HepG2 (cell line): Measurements from ENCODE around the gene VSIR. TPM values are rescaled to one million over a fixed set of nuclear protein-coding genes. Genes with fewer than 3 reads are reported as not detected.

ENCODE experiments used
- ATAC-seq: fragments of 200-7000 bp; cut with Tn5 transposase; 3 replicates; pipeline ENCODE4 v1.9.1; 2020; ENCODE audit warnings: mild to moderate bottlenecking, moderate library complexity
- BruUV-seq: library from RNA; stranded (reverse); fragments of 400-500 nt; replicated peaks from 2 replicates; lab custom pipeline; 2021; lab: Mats Ljungman, UMichigan
- CTCF ChIA-PET: fragments of 300-600 bp; formaldehyde crosslinking; extraction: SDS; loops from one replicate; lab custom pipeline; 2021; ENCODE audit warnings: low total read pairs, inconsistent platforms, low intra/inter-chr PET ratio; lab: Yijun Ruan, JAX
- POLR2A ChIA-PET: fragments of 350-600 bp; sonication (Branson Sonifier 250); formaldehyde crosslinking; loops from one replicate; lab custom pipeline; 2020; ENCODE audit warnings: antibody characterized with exemption, inconsistent platforms; lab: Yijun Ruan, JAX
- DNase-seq: peaks from one replicate; pipeline ENCODE4 v3.0.0-alpha.2; 2015; ENCODE audit warnings: low spot score
- FAIRE-seq: peaks from 3 replicates; lab custom pipeline; 2011; peaks lifted over from hg19 to GRCh38; lab: Jason Lieb, UNC
- H2AFZ ChIP-seq: one replicate; pipeline ENCODE4 v1.6.1; 2011; ENCODE audit warnings: low read length, inconsistent platforms
- H3K27ac ChIP-seq: fragments of 300-600 bp; 3 replicates; pipeline ENCODE4 v1.8.0; 2011; ENCODE audit warnings: mixed run types, mild to moderate bottlenecking, mixed read lengths, low read length, inconsistent platforms; ENCODE audit not compliant: insufficient read depth; ENCODE audit errors: extremely low read length
- H3K27me3 ChIP-seq, 2 experiments: fragments of 200-600 bp in 1 of 2; 2 replicates in 1 of 2; 3 replicates in 1 of 2; pipeline versions ENCODE4 v1.6.0 to v1.8.0; 2011; ENCODE audit warnings: low read length in 2 of 2, mild to moderate bottlenecking in 2 of 2, moderate library complexity in 2 of 2, inconsistent platforms in 1 of 2; ENCODE audit not compliant: insufficient read depth in 2 of 2, control insufficient read depth in 1 of 2
- H3K36me3 ChIP-seq, 2 experiments: fragments of 200-600 bp in 1 of 2; replicated peaks in 1 of 2; 2 replicates in 1 of 2; 3 replicates in 1 of 2; pipeline versions ENCODE4 v1.5.1 to v1.8.0; 2011; ENCODE audit warnings: low read length in 2 of 2, inconsistent platforms in 1 of 2; ENCODE audit not compliant: insufficient read depth in 2 of 2, control insufficient read depth in 1 of 2
- H3K4me1 ChIP-seq: 2 replicates; pipeline ENCODE4 v1.5.1; 2012; ENCODE audit warnings: low read length, inconsistent platforms; ENCODE audit not compliant: insufficient read depth
- H3K4me2 ChIP-seq: 2 replicates; pipeline ENCODE4 v1.6.0; 2011; ENCODE audit warnings: low read depth, low read length, inconsistent platforms
- H3K4me3 ChIP-seq, 3 experiments: fragments of 200-600 bp in 1 of 3; sonication (generic), shearing (Covaris generic) in 1 of 3; replicated peaks in 1 of 3; 2 replicates each; pipeline ENCODE4 v1.5.1; 2011 to 2016; ENCODE audit warnings: low read length in 3 of 3, inconsistent platforms in 2 of 3, low read depth in 2 of 3, mild to moderate bottlenecking in 2 of 3, control low read depth in 1 of 3, mixed read lengths in 1 of 3; ENCODE audit not compliant: insufficient read depth in 1 of 3
- H3K79me2 ChIP-seq: one replicate; pipeline ENCODE4 v1.6.1; 2011; ENCODE audit warnings: low read length, inconsistent platforms; ENCODE audit not compliant: insufficient read depth
- H3K9ac ChIP-seq: 2 replicates; pipeline ENCODE4 v1.6.0; 2011; ENCODE audit warnings: mild to moderate bottlenecking, low read depth, low read length, inconsistent platforms; ENCODE audit not compliant: insufficient read depth
- H3K9me3 ChIP-seq: 2 replicates; pipeline ENCODE4 v1.5.1; 2012; ENCODE audit warnings: mild to moderate bottlenecking, low read length
- H4K20me1 ChIP-seq: 2 replicates; pipeline ENCODE4 v1.6.0; 2011; ENCODE audit warnings: inconsistent platforms, mild to moderate bottlenecking, low read length, moderate library complexity; ENCODE audit not compliant: insufficient read depth
- CREB3 ChIP-seq: sonication (generic); formaldehyde crosslinking; IDR thresholded peaks from 2 replicates; pipeline ENCODE4 v1.5.0; 2020; ENCODE audit warnings: missing genetic modification reagents
- STAT6 ChIP-seq: sonication (generic); formaldehyde crosslinking; IDR thresholded peaks from 2 replicates; pipeline ENCODE4 v1.4.0; 2020; ENCODE audit warnings: missing genetic modification reagents, mild to moderate bottlenecking, borderline replicate concordance
- TCF7 ChIP-seq: sonication (generic); IDR thresholded peaks from 2 replicates; pipeline ENCODE4 v1.6.1; 2016; ENCODE audit warnings: antibody characterized with exemption, low read depth
- THRA ChIP-seq: sonication (generic); formaldehyde crosslinking; IDR thresholded peaks from 2 replicates; pipeline ENCODE4 v1.4.0; 2020; ENCODE audit warnings: missing genetic modification reagents, borderline replicate concordance
- ZBTB14 ChIP-seq: sonication (generic); formaldehyde crosslinking; IDR thresholded peaks from 2 replicates; pipeline ENCODE4 v1.4.0; 2020; ENCODE audit warnings: missing genetic modification reagents
- ZNF543 ChIP-seq: sonication (generic); formaldehyde crosslinking; IDR thresholded peaks from 2 replicates; pipeline ENCODE4 v1.4.0; 2020; ENCODE audit warnings: mild to moderate bottlenecking, missing genetic modification reagents
- ZNF775 ChIP-seq: sonication (generic); formaldehyde crosslinking; IDR thresholded peaks from 2 replicates; pipeline ENCODE4 v1.4.0; 2020; ENCODE audit warnings: missing genetic modification reagents, mild to moderate bottlenecking, moderate library complexity, borderline replicate concordance
- WGBS: methylation state at CpG from one replicate; pipeline ENCODE4 v1.1.6; 2017; ENCODE audit warnings: low lambda C conversion rate; 5-methylcytosine and 5-hydroxymethylcytosine counted together
- in situ Hi-C: cut with HindIII; loops from 2 replicates; pipeline ENCODE4 v1.10.0; 2017; ENCODE audit warnings: low pct_unique_long_range_greater_than_20kb; ENCODE audit not compliant: extremely low pct_ligation_motif_present
- intact Hi-C: fragments of 100-400 bp; cut with micrococcal nuclease; formaldehyde crosslinking; loops from one replicate; pipeline ENCODE4 v1.10.0; 2022; ENCODE audit not compliant: unreplicated experiment
- polyA plus RNA-seq, 8 experiments: library from polyadenylated mRNA; depleted of rRNA in 3 of 8; stranded (reverse) in 7 of 8; unstranded in 1 of 8; fragments of >200 nt; fragmentation: Illumina TruSeq in 4 of 8; extraction: Trizol in 4 of 8; gene quantifications; 2 replicates each; pipeline versions ENCODE4 v1.2.1 to v1.2.3, GENCODE V29; 2011 to 2016; ENCODE audit warnings: low read depth in 4 of 8, missing spikeins in 1 of 8, mixed read lengths in 1 of 8; ENCODE audit not compliant: insufficient read depth in 1 of 8
- total RNA-seq, 5 experiments: library from RNA; depleted of rRNA; stranded (reverse); fragments of >200 nt; fragmentation: Illumina TruSeq; extraction: Trizol; gene quantifications; 2 replicates each; pipeline ENCODE4 v1.2.3, GENCODE V29; 2016; ENCODE audit warnings: low read depth in 1 of 5

The VSIR gene
- total and polyA plus RNA-seq, 2 of the 13 experiments (the other 11 are each of a cell fraction or from before 2014, with no cell fraction given): 0.44 to 3.2 TPM

- Histone ChIP-seq H3K9me3 (no peaks in the 10 kb centered on the region), H2AFZ (no peak overlapping the region), H3K27ac (no peak overlapping the region), H3K4me2 (no peak overlapping the region), H4K20me1 (no peaks in the 10 kb centered on the region), H3K36me3 (no peaks in the 10 kb centered on the region), H3K27me3 (peaks cover 1 to 15% of the 10 kb centered on the region in 2 experiments; a peak in 3 of 5 replicates), H3K79me2 (no peaks in the 10 kb centered on the region), H3K9ac (no peak overlapping the region), H3K4me3 (no peak overlapping the region), H3K4me1 (peaks cover 43% of the 10 kb centered on the region)
- TF ChIP-seq ZNF775 (CRISPR knock-in tag) (no peak), STAT6 (CRISPR knock-in tag) (no peak)
- intact Hi-C loops: no loop called here
- BruUV-seq: no TSS peak
- ChIA-PET POLR2A (no interaction called here), CTCF (no interaction called here)
- no peak for FAIRE-seq
- in situ Hi-C loops: no loop called here
- no peak for DNase-seq
- no peak for ATAC-seq
- 14% methylated on average over 4 of the region's 4 CpGs for WGBS
Measured at GRCh38 chr10:71749396-71749795, 23.9 kb downstream of the VSIR start.

GRCh38 chr10:71748671-71749191 lies 24.6 kb downstream of the VSIR start:
- no peak overlapping the region for H3K27ac ChIP-seq
- no peak for ATAC-seq
- CTCF ChIA-PET: no interaction called here
- TF ChIP-seq THRA (CRISPR knock-in tag) (no peak), ZBTB14 (CRISPR knock-in tag) (no peak), CREB3 (CRISPR knock-in tag) (no peak), ZNF543 (no peak), TCF7 (no peak)

More at GRCh38 chr10:71748671-71749191, 24.6 kb downstream of the VSIR start:
- Histone ChIP-seq H3K36me3 (no peaks in the 10 kb centered on the region), H4K20me1 (no peaks in the 10 kb centered on the region), H3K9me3 (no peaks in the 10 kb centered on the region), H2AFZ (no peak overlapping the region), H3K79me2 (no peaks in the 10 kb centered on the region), H3K4me3 (no peak overlapping the region), H3K4me2 (no peak overlapping the region), H3K9ac (no peak overlapping the region), H3K27me3 (peaks cover 1 to 15% of the 10 kb centered on the region in 2 experiments; a peak in 3 of 5 replicates), H3K4me1 (peaks cover 36% of the 10 kb centered on the region)
- 54% methylated on average over 14 of the region's 15 CpGs for WGBS
- intact Hi-C loops (no loop called here), in situ Hi-C loops (no loop called here)
- no peak for FAIRE-seq
- BruUV-seq: no TSS peak
- DNase-seq: no peak
- POLR2A ChIA-PET: no interaction called here
